Activated naive CD8-positive, alpha-beta T cell (primary cell): ENCODE results near the gene ANKRD44.

Experiments
- H3K27ac Mint-ChIP-seq: one replicate; pipeline ENCODE4 v1.8.0; 2021; ENCODE audit warnings: mixed read lengths
- H3K27me3 Mint-ChIP-seq: one replicate; pipeline ENCODE4 v1.8.0; 2021; ENCODE audit warnings: mixed read lengths
- H3K36me3 Mint-ChIP-seq: one replicate; pipeline ENCODE4 v1.8.0; 2021; ENCODE audit warnings: mixed read lengths
- H3K4me1 Mint-ChIP-seq: one replicate; pipeline ENCODE4 v1.8.0; 2021; ENCODE audit warnings: low read depth, mixed read lengths
- H3K4me3 Mint-ChIP-seq: one replicate; pipeline ENCODE4 v1.8.0; 2021; ENCODE audit warnings: mild to moderate bottlenecking, mixed read lengths
- H3K9me3 Mint-ChIP-seq: one replicate; pipeline ENCODE4 v1.8.0; 2021; ENCODE audit warnings: low read depth, mixed read lengths

ANKRD44 gene

GRCh38 chr2:197332641-197333040, 22.1 kb upstream of the ANKRD44 start:
- Mint-ChIP-seq H3K4me3 (no peak overlapping the region), H3K27me3 (no peaks in the 10 kb centered on the region), H3K27ac (no peak overlapping the region), H3K9me3 (peaks cover 4% of the 10 kb centered on the region), H3K4me1 (peaks cover 28% of the 10 kb centered on the region), H3K36me3 (peaks cover 3% of the 10 kb centered on the region)

DNA sequence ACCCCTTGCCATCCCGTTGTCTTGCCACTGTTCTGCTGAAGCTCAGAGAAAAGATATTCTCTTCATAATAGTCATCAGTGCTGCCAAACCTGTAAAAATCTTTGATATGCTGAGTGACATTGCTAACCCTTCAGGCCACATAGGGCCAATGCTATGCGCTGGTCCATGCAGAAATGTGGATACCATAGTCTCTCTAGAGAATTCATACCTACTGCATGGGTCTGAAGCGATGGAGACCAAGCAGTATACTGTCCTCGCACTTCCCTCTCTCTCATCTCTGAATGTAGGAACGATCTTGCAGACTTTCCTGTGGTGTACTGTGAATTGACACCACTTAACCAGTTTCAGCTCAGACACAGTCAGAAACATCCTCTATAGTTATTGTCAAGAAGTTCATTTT, 17.9 kb upstream of the ANKRD44 start:
- Mint-ChIP-seq H3K36me3 (peaks cover 3% of the 10 kb centered on the region), H3K27me3 (no peaks in the 10 kb centered on the region), H3K9me3 (peaks cover 4% of the 10 kb centered on the region), H3K4me3 (peak overlapping the region; percentile 54), H3K4me1 (peaks cover 57% of the 10 kb centered on the region), H3K27ac (peak overlapping the region; percentile 98)

DNA sequence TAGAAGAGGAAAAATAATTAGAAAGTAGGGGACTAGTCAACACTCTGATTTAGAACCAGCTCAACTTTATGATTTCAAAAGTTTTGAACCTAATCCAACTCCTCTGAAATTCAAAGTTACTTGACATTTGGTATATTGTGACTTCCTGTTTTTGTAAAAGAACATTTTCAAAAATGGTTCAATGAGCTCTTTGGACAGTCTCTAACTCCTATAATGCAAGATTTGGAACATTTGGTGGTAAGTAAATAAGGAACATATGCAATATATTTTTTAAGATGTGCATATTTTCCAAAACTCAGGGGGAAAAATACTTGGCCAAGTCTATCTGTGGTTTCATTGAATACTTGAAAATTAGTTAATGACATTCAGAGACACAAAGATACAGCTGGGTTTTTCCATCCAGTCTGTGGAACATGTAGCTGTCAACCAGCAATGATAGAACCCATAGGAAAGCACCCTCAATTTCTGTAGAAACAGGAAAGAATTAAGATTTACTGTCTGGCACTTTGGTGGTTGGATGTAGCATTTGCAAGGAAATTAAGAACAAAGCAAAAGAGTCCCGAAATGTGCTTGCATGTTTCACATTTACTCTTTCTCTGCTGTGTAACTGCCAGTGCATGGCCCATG, 17.0 kb upstream of the ANKRD44 start:
- Mint-ChIP-seq H3K27ac (peak overlapping the region; percentile 98), H3K36me3 (peaks cover 3% of the 10 kb centered on the region), H3K27me3 (no peaks in the 10 kb centered on the region), H3K4me3 (peak overlapping the region; percentile 66), H3K4me1 (peaks cover 65% of the 10 kb centered on the region), H3K9me3 (peaks cover 4% of the 10 kb centered on the region)

- Mint-ChIP-seq H3K27ac (peak overlapping the region; percentile 98), H3K4me3 (peak overlapping the region; percentile 66), H3K27me3 (no peaks in the 10 kb centered on the region), H3K4me1 (peaks cover 68% of the 10 kb centered on the region), H3K36me3 (peaks cover 3% of the 10 kb centered on the region), H3K9me3 (peaks cover 4% of the 10 kb centered on the region)
Observed at GRCh38 chr2:197327073-197327471, 16.5 kb upstream of the ANKRD44 start.

- Mint-ChIP-seq H3K27ac (peak overlapping the region; percentile 98), H3K27me3 (no peaks in the 10 kb centered on the region), H3K36me3 (no peaks in the 10 kb centered on the region), H3K4me1 (peaks cover 81% of the 10 kb centered on the region), H3K4me3 (peak overlapping the region; percentile 68), H3K9me3 (no peaks in the 10 kb centered on the region)
Observed at GRCh38 chr2:197324801-197325200, 14.2 kb upstream of the ANKRD44 start.

- Mint-ChIP-seq H3K36me3 (no peaks in the 10 kb centered on the region), H3K27me3 (no peaks in the 10 kb centered on the region), H3K27ac (peak overlapping the region; percentile 99), H3K4me1 (peaks cover 71% of the 10 kb centered on the region), H3K4me3 (peak overlapping the region; percentile 77), H3K9me3 (no peaks in the 10 kb centered on the region)
Observed at GRCh38 chr2:197322724-197323720, 12.4 kb upstream of the ANKRD44 start.

DNA sequence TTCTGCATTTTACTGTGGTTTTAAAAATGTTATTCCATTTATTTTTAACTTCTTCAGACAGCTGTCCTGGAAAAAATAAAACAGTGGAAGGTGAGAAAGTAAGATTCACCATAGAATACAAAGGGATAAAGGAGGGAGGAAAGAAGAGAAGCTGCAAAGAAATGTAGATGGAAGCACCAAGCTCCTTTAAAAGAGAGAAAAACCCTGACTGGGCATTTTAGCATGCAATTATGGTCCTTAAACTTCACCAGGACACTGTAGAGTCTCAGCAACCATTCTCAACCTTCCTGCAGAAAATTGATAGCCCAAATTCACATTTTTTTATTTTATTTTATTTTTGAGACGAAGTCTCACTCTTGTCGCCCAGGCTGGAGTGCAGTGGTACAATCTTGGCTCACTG, 11.6 kb upstream of the ANKRD44 start:
- Mint-ChIP-seq H3K4me1 (peaks cover 66% of the 10 kb centered on the region), H3K27ac (peak overlapping the region; percentile 99), H3K36me3 (no peaks in the 10 kb centered on the region), H3K4me3 (no peak overlapping the region), H3K9me3 (no peaks in the 10 kb centered on the region), H3K27me3 (no peaks in the 10 kb centered on the region)

GRCh38 chr2:197315371-197315770, 4.8 kb upstream of the ANKRD44 start:
- no peaks in the 10 kb centered on the region for H3K9me3 Mint-ChIP-seq
- H3K4me3 Mint-ChIP-seq, result no peak overlapping the region
- H3K27ac Mint-ChIP-seq, result no peak overlapping the region
- no peaks in the 10 kb centered on the region for H3K27me3 Mint-ChIP-seq
- H3K4me1 Mint-ChIP-seq, result peaks cover 49% of the 10 kb centered on the region
- H3K36me3 Mint-ChIP-seq, result no peaks in the 10 kb centered on the region

- Mint-ChIP-seq H3K9me3 (no peaks in the 10 kb centered on the region), H3K27ac (peak overlapping the region; percentile 94), H3K4me1 (peaks cover 56% of the 10 kb centered on the region), H3K36me3 (no peaks in the 10 kb centered on the region), H3K4me3 (peak overlapping the region; percentile 90), H3K27me3 (no peaks in the 10 kb centered on the region)
Observed at GRCh38 chr2:197312186-197312585, 1.6 kb upstream of the ANKRD44 start.

- H3K9me3 Mint-ChIP-seq, result no peaks in the 10 kb centered on the region
- peak overlapping the region; percentile 90 for H3K4me3 Mint-ChIP-seq
- peak overlapping the region; percentile 94 for H3K27ac Mint-ChIP-seq
- H3K27me3 Mint-ChIP-seq, result no peaks in the 10 kb centered on the region
- peaks cover 59% of the 10 kb centered on the region for H3K4me1 Mint-ChIP-seq
- H3K36me3 Mint-ChIP-seq, result peaks cover 2% of the 10 kb centered on the region
Observed at GRCh38 chr2:197311421-197312033, 947 bp upstream of the ANKRD44 start.

DNA sequence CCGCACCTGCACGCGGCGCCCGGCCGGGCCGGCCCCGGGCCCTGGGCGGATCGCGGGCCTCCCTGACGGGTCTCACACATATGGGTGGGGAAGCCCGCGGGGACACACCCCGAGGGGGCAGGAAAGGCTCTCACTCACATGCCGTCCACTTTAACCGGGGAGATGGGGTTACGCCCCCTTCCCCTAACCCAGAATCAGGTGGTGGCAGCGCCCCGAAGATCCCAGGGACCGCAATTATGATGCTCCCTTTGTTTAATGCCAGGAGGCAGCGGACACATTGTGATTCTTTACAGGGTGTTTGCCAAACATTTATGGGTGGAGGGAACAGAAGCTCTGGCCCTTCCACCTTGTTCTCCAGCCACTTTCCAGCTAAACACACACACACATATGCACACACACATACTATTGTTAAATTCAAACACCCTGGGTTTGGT, 424 bp upstream of the ANKRD44 start:
- peak overlapping the region; percentile 90 for H3K4me3 Mint-ChIP-seq
- H3K27ac Mint-ChIP-seq, result peak overlapping the region; percentile 94
- peaks cover 62% of the 10 kb centered on the region for H3K4me1 Mint-ChIP-seq
- H3K9me3 Mint-ChIP-seq, result no peaks in the 10 kb centered on the region
- no peaks in the 10 kb centered on the region for H3K27me3 Mint-ChIP-seq
- H3K36me3 Mint-ChIP-seq, result peaks cover 2% of the 10 kb centered on the region

DNA sequence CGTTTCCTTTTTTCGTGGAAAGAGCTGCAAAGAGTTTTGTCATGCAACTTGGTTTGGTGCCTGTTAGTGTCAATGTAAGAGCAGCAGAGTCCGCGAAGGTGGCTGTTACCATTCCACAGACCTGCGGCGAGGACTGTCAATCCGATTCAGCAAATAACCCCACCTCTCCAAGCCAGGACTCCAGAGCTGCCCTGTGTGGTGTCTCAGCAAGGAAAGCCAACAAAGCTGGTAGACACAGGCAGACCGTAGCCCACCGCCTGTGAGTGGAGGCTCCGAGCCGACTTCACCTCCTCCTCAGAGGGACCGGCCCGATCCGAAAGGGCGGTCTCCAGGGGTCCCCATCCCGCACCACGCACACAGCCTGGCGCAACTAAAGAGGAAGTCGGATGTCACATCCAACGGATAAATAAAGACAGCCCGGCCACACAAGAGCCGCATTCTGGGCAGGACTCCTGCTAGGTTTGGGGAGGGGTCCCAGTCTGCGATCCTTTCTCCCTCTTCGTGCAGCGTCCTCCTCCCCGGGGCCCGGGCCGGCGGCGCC, 819 bp downstream of the ANKRD44 start:
- peak overlapping the region; percentile 90 for H3K4me3 Mint-ChIP-seq

DNA sequence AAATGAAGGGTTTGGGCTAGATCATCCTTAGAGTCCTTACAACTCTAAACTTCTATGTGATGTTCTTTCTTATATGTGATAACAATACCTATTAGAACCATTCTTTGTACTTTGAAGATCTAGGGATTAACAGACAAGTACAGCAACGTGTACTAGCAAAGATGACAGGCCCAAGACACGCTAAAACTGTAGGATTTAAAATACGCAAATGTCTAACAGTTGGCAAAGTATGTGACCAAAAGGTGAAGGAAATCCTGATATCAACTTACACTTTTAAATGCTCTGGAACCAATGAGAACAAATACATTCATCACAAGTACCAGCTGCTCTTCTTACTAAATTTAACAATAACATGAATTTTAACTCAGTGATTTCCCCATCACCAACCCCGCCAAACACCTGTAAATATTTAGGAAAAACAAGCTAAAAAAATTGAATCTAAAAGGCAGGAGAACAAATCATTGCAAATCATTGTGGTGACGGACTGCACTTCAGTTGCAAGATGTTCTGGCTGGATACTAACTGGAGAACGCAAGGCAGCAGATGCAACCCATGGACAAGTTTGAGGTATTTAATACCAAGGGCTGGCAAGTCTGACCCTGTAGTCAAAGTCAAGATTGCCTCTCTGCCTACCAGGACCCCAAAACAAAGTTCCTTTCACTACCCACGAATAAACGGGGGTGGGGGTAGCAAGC, 1.4 kb downstream of the ANKRD44 start:
- H3K27me3 Mint-ChIP-seq, result no peaks in the 10 kb centered on the region
- peak overlapping the region; percentile 90 for H3K4me3 Mint-ChIP-seq
- H3K9me3 Mint-ChIP-seq, result no peaks in the 10 kb centered on the region
- peaks cover 68% of the 10 kb centered on the region for H3K4me1 Mint-ChIP-seq
- peak overlapping the region; percentile 98 for H3K27ac Mint-ChIP-seq
- peaks cover 2% of the 10 kb centered on the region for H3K36me3 Mint-ChIP-seq

More for the DNA sequence above, 819 bp downstream of the ANKRD44 start:
- peaks cover 68% of the 10 kb centered on the region for H3K4me1 Mint-ChIP-seq
- H3K9me3 Mint-ChIP-seq, result no peaks in the 10 kb centered on the region
- H3K27me3 Mint-ChIP-seq, result no peaks in the 10 kb centered on the region
- H3K27ac Mint-ChIP-seq, result peak overlapping the region; percentile 98
- H3K36me3 Mint-ChIP-seq, result peaks cover 2% of the 10 kb centered on the region

DNA sequence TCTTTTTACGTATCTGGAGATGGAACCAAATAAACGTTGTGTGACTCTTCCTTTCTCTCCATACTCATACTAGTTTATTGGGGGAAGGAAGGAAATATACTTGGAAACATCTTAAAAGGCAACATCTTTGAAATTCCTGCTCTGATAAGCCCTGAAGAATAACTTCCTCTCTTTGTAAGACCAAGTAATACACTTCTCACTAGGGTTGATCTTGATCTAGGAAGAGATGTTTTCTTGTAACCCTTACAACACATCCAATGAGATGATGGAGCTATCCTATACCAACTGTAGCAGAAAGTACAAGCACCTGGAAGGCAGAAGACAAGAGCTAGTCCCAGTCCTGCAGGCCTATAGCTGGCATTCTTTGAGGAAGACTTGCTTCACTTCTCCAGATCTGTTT, 2.0 kb downstream of the ANKRD44 start:
- Mint-ChIP-seq H3K27ac (peak overlapping the region; percentile 98), H3K27me3 (no peaks in the 10 kb centered on the region), H3K4me3 (peak overlapping the region; percentile 90), H3K36me3 (peaks cover 2% of the 10 kb centered on the region), H3K4me1 (peaks cover 73% of the 10 kb centered on the region), H3K9me3 (no peaks in the 10 kb centered on the region)
